ENCODE measurements around the gene EIF4H.

The EIF4H gene

GRCh38 chr7:74138945-74139843 lies 35.0 kb upstream of the EIF4H start:
- TF ChIP-seq CTCF (IDR thresholded peaks at IDR 0.05): no peak
- DNase-seq (ENCODE audit: low spot score): no peak
- no peak overlapping the region for H3K4me3 ChIP-seq
- no peak overlapping the region for H3K27ac ChIP-seq

- TF ChIP-seq CTCF (IDR thresholded peaks at IDR 0.05): no peak
- Histone ChIP-seq H3K27ac (no peak overlapping the region), H3K4me3 (no peak overlapping the region)
- DNase-seq (ENCODE audit: low spot score): no peak
Measured at GRCh38 chr7:74141705-74142104, 32.5 kb upstream of the EIF4H start.

DNA sequence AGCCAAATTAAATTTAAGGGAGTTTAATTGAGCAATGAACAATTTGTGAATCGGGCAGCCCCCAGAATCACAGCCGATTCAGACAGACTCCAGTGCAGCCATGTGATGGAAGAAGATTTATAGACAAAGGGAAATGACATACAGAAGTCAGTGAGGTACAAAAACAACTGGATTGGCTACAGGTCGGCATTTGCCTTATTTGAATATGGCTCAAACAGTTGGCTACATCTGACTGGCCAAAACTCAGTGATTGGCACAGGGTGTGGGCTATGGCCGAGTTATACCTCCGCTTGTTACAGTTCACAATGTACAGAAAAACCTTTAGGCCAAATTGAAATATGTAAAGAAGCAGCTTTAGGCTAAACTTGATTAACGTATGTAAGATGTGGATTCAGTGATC lies 30.8 kb upstream of the EIF4H start:
- no peak for DNase-seq (ENCODE audit: low spot score)
- no peak for TF ChIP-seq CTCF (IDR thresholded peaks at IDR 0.05)

GRCh38 chr7:74148491-74148890 lies 25.7 kb upstream of the EIF4H start:
- Histone ChIP-seq H3K4me3 (no peak overlapping the region), H3K27ac (no peak overlapping the region)
- DNase-seq (ENCODE audit: low spot score): no peak
- TF ChIP-seq CTCF (IDR thresholded peaks at IDR 0.05): no peak

More for the DNA sequence above, 30.8 kb upstream of the EIF4H start:
- Histone ChIP-seq H3K27ac (no peak overlapping the region), H3K4me3 (no peak overlapping the region)

- Histone ChIP-seq H3K4me3 (no peak overlapping the region), H3K27ac (no peak overlapping the region)
- DNase-seq (ENCODE audit: low spot score): no peak
- TF ChIP-seq CTCF (IDR thresholded peaks at IDR 0.05): no peak
Measured at GRCh38 chr7:74149071-74149470, 25.1 kb upstream of the EIF4H start.

DNA sequence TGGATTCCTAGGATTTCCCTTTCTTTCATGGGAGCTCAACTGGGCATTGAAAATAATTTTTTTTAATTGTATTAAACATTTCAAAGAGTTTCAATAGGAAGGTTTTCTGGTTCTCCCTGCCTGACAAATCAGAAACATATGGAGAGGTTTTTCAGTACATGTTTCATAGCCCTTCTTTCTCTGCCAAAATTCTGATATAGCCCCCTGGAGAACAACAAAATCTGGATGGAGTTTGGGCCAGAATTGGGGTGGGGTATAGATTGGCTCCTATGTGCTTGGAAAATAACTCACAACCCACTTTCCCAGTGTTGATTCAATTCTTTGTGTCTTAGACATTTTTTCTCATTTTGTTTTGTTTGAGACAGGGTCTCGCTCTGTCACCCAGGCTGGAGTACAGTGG lies 24.6 kb upstream of the EIF4H start:
- H3K4me3 ChIP-seq: no peak overlapping the region
- no peak overlapping the region for H3K27ac ChIP-seq
- no peak for DNase-seq (ENCODE audit: low spot score)
- no peak for TF ChIP-seq CTCF (IDR thresholded peaks at IDR 0.05)

GRCh38 chr7:74153736-74154135 lies 20.4 kb upstream of the EIF4H start:
- TF ChIP-seq CTCF (IDR thresholded peaks at IDR 0.05): no peak
- no peak for DNase-seq (ENCODE audit: low spot score)
- Histone ChIP-seq H3K27ac (no peak overlapping the region), H3K4me3 (no peak overlapping the region)
